Fibroblast of mammary gland (primary cell): ENCODE data around the gene PLPPR1.
"Not testable (repeated sequence)": the region's sequence is repeated elsewhere in the genome, so short reads cannot be mapped to it uniquely, and the experiment has no call there.

Experiments used
- DNase-seq: peaks from one replicate; pipeline ENCODE4 v3.0.0-alpha.2; 2010; ENCODE audit warnings: low read depth
- H3K4me3 ChIP-seq: 2 replicates; pipeline ENCODE4 v1.5.1; 2011; ENCODE audit warnings: low read depth, mild to moderate bottlenecking, low read length, moderate library complexity; ENCODE audit not compliant: control insufficient read depth
- CTCF ChIP-seq: conservative IDR thresholded peaks from 2 replicates; pipeline ENCODE4 v1.5.1; 2011; ENCODE audit warnings: low read depth, low read length, inconsistent platforms; ENCODE audit not compliant: control insufficient read depth, insufficient read depth

Gene PLPPR1

DNA sequence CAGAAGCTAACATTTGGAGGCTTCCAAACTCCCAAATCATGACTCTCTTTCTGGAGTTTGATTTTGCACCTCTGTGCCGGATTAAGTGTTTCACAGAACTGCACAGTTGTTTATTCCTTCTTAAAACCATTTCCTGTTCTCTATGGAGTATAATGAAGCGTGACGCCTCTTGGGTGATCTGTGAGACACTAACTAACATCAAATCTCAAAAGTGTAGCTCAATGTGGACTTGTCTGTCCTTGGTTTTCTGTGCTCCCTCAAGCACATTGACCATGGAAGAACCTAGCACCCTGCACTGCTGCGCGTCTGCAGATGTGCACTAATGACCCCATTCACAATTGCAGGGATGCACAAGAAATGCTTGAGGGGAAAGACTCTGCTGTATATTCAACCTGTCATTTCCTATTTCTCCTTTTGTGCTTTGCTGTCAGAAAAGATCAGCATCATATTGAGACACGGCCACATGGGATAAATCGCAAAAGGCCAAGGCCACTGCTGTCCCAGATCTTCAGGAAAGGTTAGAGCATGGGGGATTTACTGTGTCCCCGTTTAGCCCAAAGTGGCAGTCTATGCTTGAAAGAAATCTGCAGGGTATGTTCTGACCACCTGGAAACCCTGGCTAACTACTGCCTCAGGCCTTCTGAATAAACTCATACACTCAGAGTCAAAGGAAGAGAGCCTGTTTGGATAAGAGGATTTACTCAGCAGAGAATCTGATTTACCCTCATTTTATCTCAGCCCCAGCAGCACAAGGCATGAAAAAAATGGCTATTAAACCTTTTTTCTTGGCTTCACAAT, 246.6 kb downstream of the PLPPR1 start:
- H3K4me3 ChIP-seq = no peak overlapping the region
- no peak for TF ChIP-seq CTCF
- DNase-seq = no peak

- TF ChIP-seq CTCF = no peak
- no peak overlapping the region for H3K4me3 ChIP-seq
- DNase-seq = no peak
Observed at GRCh38 chr9:101275769-101276250, 247.3 kb downstream of the PLPPR1 start.

DNA sequence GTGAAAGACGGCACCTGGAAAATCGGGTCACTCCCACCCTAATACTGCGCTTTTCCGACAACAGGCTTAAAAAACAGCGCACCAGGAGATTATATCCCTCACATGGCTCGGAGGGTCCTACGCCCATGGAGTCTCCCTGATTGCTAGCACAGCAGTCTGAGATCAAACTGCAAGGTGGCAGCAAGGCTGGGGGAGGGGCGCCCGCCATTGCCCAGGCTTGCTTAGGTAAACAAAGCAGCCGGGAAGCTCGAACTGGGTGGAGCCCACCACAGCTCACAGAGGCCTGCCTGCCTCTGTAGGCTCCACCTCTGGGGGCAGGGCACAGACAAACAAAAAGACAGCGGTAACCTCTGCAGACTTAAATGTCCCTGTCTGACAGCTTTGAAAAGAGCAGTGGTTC, 262.5 kb downstream of the PLPPR1 start:
- not testable (repeated sequence) for DNase-seq, H3K4me3 ChIP-seq

DNA sequence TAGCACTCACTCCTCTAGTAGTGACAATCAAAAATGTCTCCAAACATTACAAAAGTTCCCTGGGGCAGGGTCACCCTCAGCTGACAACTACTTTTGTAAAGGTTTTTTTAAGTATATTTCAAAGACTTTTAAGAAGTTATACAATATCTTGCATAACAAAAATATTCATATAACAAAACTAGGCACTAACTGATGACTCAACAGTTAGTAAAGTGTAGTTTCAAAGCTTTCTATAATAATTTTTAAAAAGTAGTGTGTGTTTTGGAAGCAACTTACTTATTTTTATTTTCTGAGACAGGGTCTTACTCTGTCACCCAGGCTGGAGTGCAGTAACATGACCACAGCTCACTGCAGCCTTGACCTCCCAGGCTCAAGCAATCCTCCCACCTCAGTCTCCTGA, 271.4 kb downstream of the PLPPR1 start:
- TF ChIP-seq CTCF = no peak
- DNase-seq = no peak
- H3K4me3 ChIP-seq = no peak overlapping the region

DNA sequence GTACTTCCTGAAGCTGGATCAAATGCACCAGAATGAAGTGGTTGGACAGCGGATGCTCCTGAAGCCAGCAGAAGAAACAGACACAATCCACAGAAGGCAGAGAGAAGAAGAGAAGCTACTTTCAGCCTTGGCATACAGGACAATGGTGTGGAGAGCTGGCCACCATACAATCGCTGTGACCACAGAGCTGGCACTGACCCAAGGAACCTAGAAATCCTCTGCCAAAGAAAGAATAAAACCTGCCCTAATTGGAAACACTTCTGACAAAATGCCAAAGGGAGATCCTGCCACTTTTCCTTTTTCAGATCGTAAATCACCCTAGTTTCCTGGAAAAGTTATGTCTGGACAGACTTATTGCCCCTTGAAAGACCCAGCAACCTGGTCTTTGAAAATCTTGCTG, 278.5 kb downstream of the PLPPR1 start:
- H3K4me3 ChIP-seq = no peak overlapping the region
- no peak for DNase-seq
- TF ChIP-seq CTCF = no peak

DNA sequence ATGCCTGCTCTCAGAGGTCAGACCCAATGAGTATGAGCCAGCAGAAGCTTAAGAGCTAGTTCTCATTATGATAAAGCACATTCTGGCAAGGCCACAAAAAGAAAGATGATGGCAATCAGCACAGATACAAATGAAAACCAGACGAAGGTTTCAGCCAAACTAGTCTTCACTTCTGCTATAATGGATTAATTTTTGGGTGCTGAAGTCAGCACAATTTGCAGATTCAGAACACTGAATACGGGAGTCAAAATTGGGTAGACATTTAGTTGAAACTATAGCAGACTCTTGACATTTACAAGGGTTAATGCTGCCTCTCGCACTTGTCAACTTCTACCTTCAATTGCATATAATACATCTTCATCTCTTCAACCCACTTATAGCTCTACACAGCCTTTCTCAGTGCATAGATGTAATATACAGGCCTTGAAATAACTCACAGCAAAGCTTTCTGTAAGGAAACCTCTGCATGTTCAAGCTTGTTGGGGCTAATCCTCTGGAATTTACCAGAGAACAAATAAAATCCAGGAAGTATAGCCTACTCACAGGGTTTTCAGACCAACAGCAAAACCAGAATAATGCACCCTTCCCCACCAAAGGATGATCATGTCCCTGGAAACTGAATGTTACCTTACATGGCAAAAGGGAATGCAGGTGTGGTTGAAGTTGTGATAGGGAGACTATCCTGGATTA, 279.1 kb downstream of the PLPPR1 start:
- DNase-seq = no peak
- TF ChIP-seq CTCF = no peak
- H3K4me3 ChIP-seq = no peak overlapping the region

- H3K4me3 ChIP-seq = no peak overlapping the region
- no peak for DNase-seq
- no peak for TF ChIP-seq CTCF
Observed at GRCh38 chr9:101309139-101309538, 280.6 kb downstream of the PLPPR1 start.
